ENCODE data around the gene C16orf96. TPM values are rescaled to one million over a fixed set of nuclear protein-coding genes. Genes with fewer than 3 reads are reported as not detected.

C16orf96 gene
- total and polyA plus RNA-seq, 10 donors = 0.06 to 0.33 (median 0.21) TPM

- H3K4me3 ChIP-seq = no peak overlapping the region
- H3K9me3 ChIP-seq = no peaks in the 10 kb centered on the region
- H3K4me1 ChIP-seq = peaks cover 0 to 67% (median 30%) of the 10 kb centered on the region in 6 donors
- H3K36me3 ChIP-seq = peaks cover 0 to 74% (median 12%) of the 10 kb centered on the region in 6 donors
- WGBS, 5 donors = 89 to 93% (median 91%) methylated on average over 10 to 22 of the region's 22 CpGs
- intact Hi-C loops (cut with DNase I; ENCODE audit: low total_unique reads) = no loop called here
- DNase-seq = no peak
- H3K27ac ChIP-seq = peak overlapping the region in 1 of 8 donors; percentile 8
- H3K27me3 ChIP-seq (replicated peaks in 1 of 7) = no peaks in the 10 kb centered on the region
- TF ChIP-seq POLR2AphosphoS5 (IDR thresholded peaks at IDR 0.05) (peak in 1 of 3 donors; percentile 29), CTCF (IDR thresholded peaks at IDR 0.05 in 8 of 11, conservative IDR thresholded peaks at IDR 0.05 in 3 of 11) (no peak), POLR2A (IDR thresholded peaks at IDR 0.05) (no peak)
Observed at GRCh38 chr16:4646773-4647643, 90.9 kb downstream of the C16orf96 start.

- Histone ChIP-seq H3K36me3 (peaks cover 0 to 80% (median 18%) of the 10 kb centered on the region in 6 donors), H3K4me1 (peaks cover 0 to 65% (median 26%) of the 10 kb centered on the region in 6 donors), H3K27me3 (replicated peaks in 1 of 7) (no peaks in the 10 kb centered on the region), H3K9me3 (no peaks in the 10 kb centered on the region), H3K27ac (no peak overlapping the region), H3K4me3 (no peak overlapping the region)
- intact Hi-C loops (cut with DNase I; ENCODE audit: low total_unique reads) = no loop called here
- WGBS, 5 donors = 96 to 100% (median 98%) methylated on average over 8 of the region's 8 CpGs
- no peak for DNase-seq
- TF ChIP-seq POLR2AphosphoS5 (IDR thresholded peaks at IDR 0.05) (no peak), POLR2A (IDR thresholded peaks at IDR 0.05) (no peak), CTCF (IDR thresholded peaks at IDR 0.05 in 8 of 11, conservative IDR thresholded peaks at IDR 0.05 in 3 of 11) (no peak)
Observed at GRCh38 chr16:4647644-4647980, 91.5 kb downstream of the C16orf96 start.

- H3K4me1 ChIP-seq = peaks cover 0 to 68% (median 30%) of the 10 kb centered on the region in 6 donors
- 91 to 97% (median 94%) methylated on average over 11 to 13 of the region's 13 CpGs for WGBS, 5 donors
Observed at GRCh38 chr16:4648917-4649316, 92.8 kb downstream of the C16orf96 start.

More at GRCh38 chr16:4648917-4649316, 92.8 kb downstream of the C16orf96 start:
- Histone ChIP-seq H3K27me3 (replicated peaks in 1 of 7) (no peaks in the 10 kb centered on the region), H3K4me3 (no peak overlapping the region), H3K36me3 (peaks cover 0 to 88% (median 28%) of the 10 kb centered on the region in 6 donors), H3K9me3 (no peaks in the 10 kb centered on the region), H3K27ac (peak overlapping the region in 3 of 8 donors; percentile 40 to 83 (median 65))
- no peak for DNase-seq
- intact Hi-C loops (cut with DNase I; ENCODE audit: low total_unique reads) = no loop called here
- TF ChIP-seq CTCF (IDR thresholded peaks at IDR 0.05 in 8 of 11, conservative IDR thresholded peaks at IDR 0.05 in 3 of 11) (no peak), POLR2AphosphoS5 (IDR thresholded peaks at IDR 0.05) (no peak), POLR2A (IDR thresholded peaks at IDR 0.05) (no peak)

Measured in spleen (tissue), 11 donors.